GM12891 (cell line): ENCODE data around the gene SLC1A1.

Experiments used
- DNase-seq: peaks from one replicate; pipeline ENCODE4 v3.0.0; 2011; ENCODE audit warnings: low spot score; ENCODE audit not compliant: insufficient read length
- FAIRE-seq: peaks from 2 replicates; lab custom pipeline; 2011; peaks lifted over from hg19 to GRCh38; lab: Jason Lieb, UNC
- PAX5 ChIP-seq: IDR thresholded peaks from 2 replicates; pipeline ENCODE4 v1.6.1; 2011; ENCODE audit warnings: low read length, moderate library complexity, mild to moderate bottlenecking; ENCODE audit not compliant: insufficient read depth, severe bottlenecking
- POLR2A ChIP-seq: IDR thresholded peaks from 2 replicates; pipeline ENCODE4 v1.6.1; 2011; ENCODE audit warnings: low read depth, low read length, control low read depth
- POLR2AphosphoS5 ChIP-seq: IDR thresholded peaks from 2 replicates; pipeline ENCODE4 v1.6.1; 2011; ENCODE audit warnings: low read depth, low read length, control low read depth
- POU2F2 ChIP-seq: IDR thresholded peaks from 2 replicates; pipeline ENCODE4 v1.6.1; 2011; ENCODE audit warnings: low read depth, mild to moderate bottlenecking, control low read depth, low read length, moderate library complexity
- SPI1 ChIP-seq: IDR thresholded peaks from 2 replicates; pipeline ENCODE4 v1.6.1; 2011; ENCODE audit warnings: low read depth, low read length, control low read depth
- TAF1 ChIP-seq: IDR thresholded peaks from 2 replicates; pipeline ENCODE4 v1.6.1; 2011; ENCODE audit warnings: low read depth, low read length, control low read depth

Gene SLC1A1

DNA sequence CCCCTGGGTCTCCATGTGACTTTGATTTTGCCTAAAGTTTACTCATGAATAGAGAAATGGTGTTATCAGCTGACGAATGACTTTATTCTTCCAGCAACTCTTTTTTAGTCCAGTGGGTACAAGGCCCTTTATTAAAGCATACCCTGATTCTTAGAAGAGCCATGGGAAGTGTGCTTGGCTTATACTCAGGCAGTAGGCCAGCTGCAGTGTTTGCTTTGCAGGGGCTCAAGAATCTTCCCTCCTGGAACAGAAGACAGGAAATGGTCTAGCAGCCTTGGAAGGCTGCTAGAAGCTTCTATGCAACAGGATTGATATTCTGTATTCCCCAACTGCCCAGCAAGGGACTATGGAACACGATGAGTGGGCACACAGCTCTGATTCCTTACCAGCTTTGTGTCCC lies 98.5 kb downstream of the SLC1A1 start:
- TF ChIP-seq POLR2A (no peak), SPI1 (no peak), POLR2AphosphoS5 (no peak), PAX5 (no peak), POU2F2 (no peak), TAF1 (no peak)
- FAIRE-seq (no peak), DNase-seq (no peak)

DNA sequence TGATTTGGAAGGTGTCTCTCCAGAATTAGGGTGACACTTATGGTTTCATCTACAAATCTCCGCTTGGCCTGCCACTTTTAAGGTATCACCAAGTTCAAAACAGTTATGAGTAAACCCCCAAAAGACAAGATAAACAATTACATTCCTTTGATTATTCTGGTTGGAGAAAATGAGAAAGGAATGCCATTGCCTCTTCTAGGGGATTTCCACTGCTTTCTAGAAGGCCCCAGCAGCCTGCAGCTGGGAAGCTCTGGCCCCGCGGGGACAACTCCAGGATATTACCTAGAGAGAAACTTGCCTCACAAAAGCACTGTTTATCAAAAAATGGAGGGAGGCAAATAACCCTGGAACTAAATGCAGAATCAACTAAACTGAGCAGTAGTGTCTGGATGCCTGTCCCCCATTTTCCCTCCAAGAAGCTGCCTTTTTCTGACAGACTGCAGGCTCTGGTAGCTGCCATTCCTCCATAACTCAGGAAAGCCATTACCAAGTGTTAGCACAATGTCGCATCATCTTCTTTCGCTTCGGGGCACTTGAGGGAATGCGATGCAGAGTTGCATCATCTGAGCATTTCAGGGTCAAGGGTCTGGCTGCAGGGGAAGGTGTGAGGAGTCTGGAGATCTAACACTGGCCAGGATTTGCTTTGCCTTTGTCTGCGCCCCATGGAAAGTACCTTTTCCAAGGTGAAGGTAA lies 100.3 kb downstream of the SLC1A1 start:
- TF ChIP-seq POLR2AphosphoS5 = no peak
- no peak for TF ChIP-seq PAX5
- TF ChIP-seq SPI1 = no peak
- TF ChIP-seq POU2F2 = no peak
- TF ChIP-seq TAF1 = no peak
- no peak for FAIRE-seq
- DNase-seq = no peak

DNA sequence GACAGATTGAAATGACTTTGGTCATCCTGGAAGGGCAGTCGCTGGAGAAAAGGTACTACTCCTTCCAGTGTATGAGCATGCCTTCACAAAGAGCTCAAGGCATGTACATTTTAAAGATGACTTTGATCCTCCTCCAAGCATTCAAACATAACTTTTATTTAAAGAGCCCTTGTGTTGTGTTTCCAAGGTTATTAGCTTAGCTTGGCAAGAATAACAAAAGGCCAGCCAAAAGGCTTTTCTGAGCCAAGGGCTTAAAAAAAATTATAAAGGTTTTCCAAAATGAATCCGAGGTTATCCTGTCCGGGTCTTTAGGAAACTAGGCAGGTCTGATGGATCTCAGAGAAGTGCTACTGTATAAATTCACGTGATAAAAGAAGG lies 100.8 kb downstream of the SLC1A1 start:
- no peak for TF ChIP-seq POU2F2
- TF ChIP-seq SPI1 = no peak
- TF ChIP-seq POLR2AphosphoS5 = no peak
- TF ChIP-seq TAF1 = no peak
- TF ChIP-seq PAX5 = no peak
- no peak for TF ChIP-seq POLR2A
- no peak for DNase-seq
- FAIRE-seq = no peak

DNA sequence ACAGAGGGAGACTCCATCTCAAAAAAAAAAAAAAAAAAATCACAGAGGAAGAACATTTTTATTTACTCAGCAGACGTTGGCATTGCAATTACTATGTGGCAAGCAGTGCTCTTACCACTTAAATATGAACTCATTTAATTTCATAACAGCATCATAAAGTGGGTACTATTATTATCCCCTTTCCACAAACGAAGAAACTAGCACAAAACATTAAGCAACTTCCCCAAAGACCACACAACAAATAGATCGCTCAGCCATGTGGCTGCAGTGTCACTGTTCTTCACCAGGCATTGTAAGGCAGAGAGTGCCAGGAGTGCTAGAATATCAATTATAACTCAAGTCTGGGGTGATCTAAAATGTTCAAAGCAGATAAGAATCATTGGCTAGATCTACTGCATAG lies 102.0 kb downstream of the SLC1A1 start:
- no peak for TF ChIP-seq PAX5
- no peak for TF ChIP-seq TAF1
- no peak for TF ChIP-seq POLR2AphosphoS5
- TF ChIP-seq POLR2A = no peak
- TF ChIP-seq SPI1 = no peak
- no peak for TF ChIP-seq POU2F2
- FAIRE-seq (no peak), DNase-seq (no peak)

DNA sequence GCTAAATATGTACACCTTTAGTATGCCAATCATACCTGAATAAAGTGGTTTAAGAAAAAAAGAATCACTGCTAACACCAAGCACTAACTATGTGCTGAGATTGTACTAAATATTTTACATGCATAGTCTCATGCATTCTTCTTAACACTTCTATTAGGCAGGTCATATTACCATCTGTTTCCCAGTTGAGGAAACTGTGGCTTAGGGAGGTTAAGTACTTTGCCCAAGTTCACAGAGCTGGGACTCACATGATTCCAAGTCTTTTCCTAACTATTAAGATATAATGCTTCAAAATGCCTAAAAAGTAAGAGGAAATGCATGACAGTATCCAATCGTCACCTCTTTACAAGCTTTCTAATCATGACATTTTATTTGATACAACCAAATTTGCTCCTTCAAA lies 102.6 kb downstream of the SLC1A1 start:
- TF ChIP-seq POLR2AphosphoS5 (no peak), TAF1 (no peak), PAX5 (no peak), POU2F2 (no peak), SPI1 (no peak), POLR2A (no peak)
- no peak for FAIRE-seq
- DNase-seq = no peak

DNA sequence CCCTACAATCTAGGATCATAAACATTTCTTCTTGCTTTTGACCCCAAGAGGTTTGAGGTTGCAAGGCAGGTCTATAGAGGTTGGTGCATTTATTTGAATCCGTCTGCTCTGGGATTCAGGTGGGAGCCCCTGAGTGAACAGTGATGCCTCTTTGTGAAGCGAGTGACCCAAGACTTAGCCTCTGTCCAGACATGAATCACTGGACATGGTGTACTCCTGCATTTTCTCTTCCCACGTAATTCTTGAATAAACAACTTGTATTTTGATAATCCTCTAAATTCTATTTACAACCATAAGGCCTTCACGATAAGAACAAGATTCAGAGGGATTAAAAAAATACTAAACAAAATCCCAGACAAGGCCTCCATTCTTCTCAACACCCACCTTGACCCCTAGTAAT lies 104.3 kb downstream of the SLC1A1 start:
- no peak for DNase-seq
- FAIRE-seq = no peak
- no peak for TF ChIP-seq SPI1
- TF ChIP-seq PAX5 = no peak
- no peak for TF ChIP-seq POLR2A
- no peak for TF ChIP-seq TAF1
- TF ChIP-seq POU2F2 = no peak
- TF ChIP-seq POLR2AphosphoS5 = no peak

DNA sequence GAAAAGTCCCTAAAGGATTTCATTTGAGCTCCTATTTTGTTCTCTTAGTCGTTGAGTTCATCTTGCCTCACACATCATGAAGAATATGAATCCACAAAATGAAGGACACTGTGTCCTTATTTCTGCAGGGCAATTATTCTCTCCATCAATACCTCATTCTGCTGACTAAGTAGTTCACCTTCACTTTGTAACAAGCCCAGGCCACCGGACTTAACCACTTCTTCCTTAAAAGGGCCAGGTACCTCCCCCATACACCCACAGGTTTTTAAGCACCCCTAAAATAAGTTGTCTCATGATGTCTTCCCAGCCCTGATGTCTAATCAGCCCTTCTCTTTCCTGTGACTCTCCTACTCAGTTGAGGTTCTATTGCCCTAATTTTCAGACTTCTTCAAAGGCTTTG lies 104.7 kb downstream of the SLC1A1 start:
- FAIRE-seq (no peak), DNase-seq (no peak)
- no peak for TF ChIP-seq TAF1
- no peak for TF ChIP-seq SPI1
- TF ChIP-seq PAX5 = no peak
- TF ChIP-seq POU2F2 = no peak
- no peak for TF ChIP-seq POLR2A
- TF ChIP-seq POLR2AphosphoS5 = no peak

DNA sequence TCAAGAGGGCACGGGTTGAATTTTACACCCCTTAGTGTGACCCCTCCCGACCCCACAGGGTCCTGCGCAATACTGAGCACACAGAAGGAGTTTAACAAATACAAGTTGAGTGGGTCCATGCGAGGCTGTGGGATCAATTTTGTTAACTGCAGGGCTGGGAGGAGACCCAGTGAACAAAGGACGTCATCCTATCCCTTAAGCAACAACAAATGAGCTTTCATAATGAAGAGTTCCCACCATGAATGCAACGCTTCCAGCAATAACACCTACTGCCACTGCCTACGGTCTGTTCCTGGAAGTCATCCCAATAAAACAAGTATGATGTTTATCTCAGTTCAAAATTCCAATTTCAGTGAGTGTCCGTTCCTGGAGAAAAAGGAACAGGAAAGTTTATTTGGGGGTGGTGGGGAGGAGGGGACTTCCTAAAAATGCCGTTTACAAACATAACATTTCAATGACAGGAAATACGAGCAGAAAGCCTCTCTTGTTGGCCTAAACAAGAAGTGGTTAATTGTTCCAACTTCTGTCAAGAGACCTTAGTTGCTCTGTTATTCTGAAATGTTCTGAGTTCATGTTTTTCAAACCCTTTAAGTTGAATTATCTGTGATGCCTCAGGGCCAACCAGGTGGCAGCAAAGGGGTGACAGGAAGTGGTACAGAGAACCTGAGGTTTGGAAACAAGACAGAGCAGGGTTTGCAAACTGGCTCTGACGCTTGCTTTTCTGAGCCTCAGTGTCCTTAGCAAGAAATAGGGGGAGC lies 106.1 kb downstream of the SLC1A1 start:
- no peak for TF ChIP-seq POU2F2
- TF ChIP-seq SPI1 = 0 out of 2 replicates have a peak, but pooled peaks have one; percentile 0
- no peak for TF ChIP-seq PAX5
- no peak for TF ChIP-seq TAF1
- no peak for TF ChIP-seq POLR2A
- TF ChIP-seq POLR2AphosphoS5 = no peak
- DNase-seq = no peak
- peak; percentile 78 for FAIRE-seq

DNA sequence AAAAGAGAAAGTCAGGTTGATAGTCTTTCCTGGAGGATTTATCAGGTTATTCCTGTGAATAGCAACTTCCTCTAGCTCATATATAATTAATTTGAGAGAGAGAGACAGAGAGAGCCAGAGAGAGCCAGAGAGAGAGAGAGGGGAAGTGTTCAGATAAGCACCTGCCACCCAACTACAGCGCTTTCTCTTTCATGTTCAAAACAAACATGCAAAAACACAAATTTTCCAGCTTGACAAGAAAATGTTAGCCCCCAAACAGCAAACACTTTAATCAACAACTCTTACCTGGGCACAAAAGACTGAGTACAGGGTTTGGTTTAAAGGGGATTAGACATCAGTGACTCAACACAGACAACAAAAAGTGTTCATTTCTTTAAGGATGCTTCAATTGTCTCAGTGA lies 110.1 kb downstream of the SLC1A1 start:
- DNase-seq (no peak), FAIRE-seq (peak; percentile 63)
- TF ChIP-seq POU2F2 (no peak), SPI1 (peak; percentile 53; the same call in 1 of the 2 replicates), POLR2AphosphoS5 (no peak)
